Measurements from ENCODE around the gene HJURP. TPM values are rescaled to one million over a fixed set of nuclear protein-coding genes. Genes with fewer than 3 reads are reported as not detected.

The HJURP gene
- total and polyA plus RNA-seq, 9 of the 15 experiments (the other 6 are each of a cell fraction or from before 2014, with no cell fraction given): 13.8 to 102 (median 28.3) TPM

DNA sequence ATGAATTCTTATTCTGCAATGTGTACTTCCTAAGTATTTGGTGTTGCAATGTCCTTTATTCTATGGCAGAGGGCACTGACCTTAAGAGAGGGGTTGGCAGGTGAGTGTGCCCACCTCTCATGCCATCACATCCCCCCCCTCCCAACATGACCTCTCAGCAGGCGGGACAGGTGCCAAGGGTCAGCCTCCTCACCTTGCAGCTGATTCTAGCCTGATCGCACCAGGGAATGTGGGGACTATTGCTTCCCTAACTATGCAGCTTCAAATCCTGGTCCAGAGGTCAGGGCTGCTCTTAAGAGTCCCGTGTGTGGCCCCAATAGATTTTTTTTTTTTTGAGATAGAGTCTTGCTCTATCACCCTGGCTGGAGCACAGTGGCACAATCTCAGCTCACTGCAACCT, 9.5 kb downstream of the HJURP start:
- Histone ChIP-seq H3K4me3 (no peak overlapping the region), H3K27me3 (ENCODE audit: control insufficient read depth in 2 of 2, insufficient read depth in 2 of 2, low read length in 2 of 2) (no peaks in the 10 kb centered on the region), H3K79me2 (ENCODE audit: control insufficient read depth, insufficient read depth, low read length) (peaks cover 80% of the 10 kb centered on the region), H3K36me3 (ENCODE audit: control insufficient read depth, insufficient read depth, low read length) (peaks cover 98% of the 10 kb centered on the region), H3K9me1 (ENCODE audit: control insufficient read depth, insufficient read depth, low read length) (no peaks in the 10 kb centered on the region), H3K4me2 (ENCODE audit: insufficient read depth, low read length) (no peak overlapping the region), H4K20me1 (replicated peaks; ENCODE audit: control insufficient read depth, insufficient read depth, low read length) (peaks cover 15% of the 10 kb centered on the region; the same call in 1 of the 2 replicates), H3K9ac (ENCODE audit: insufficient read depth in 1 of 2, low read depth in 2 of 2, low read length in 2 of 2) (no peak overlapping the region), H3K9me3 (replicated peaks; ENCODE audit: control insufficient read depth, insufficient read depth, low read depth, low read length) (no peaks in the 10 kb centered on the region), H2AFZ (ENCODE audit: low read depth, low read length) (no peak overlapping the region), H3K27ac (ENCODE audit: extremely low read depth, low read depth, low read length) (no peak overlapping the region), H3K4me1 (replicated peaks in 1 of 2; ENCODE audit: control insufficient read depth in 2 of 2, insufficient read depth in 2 of 2, low read length in 2 of 2) (no peaks in the 10 kb centered on the region)
- no peak for DNase-seq (ENCODE audit: extremely low read depth in 1 of 4, low spot score in 3 of 4)
- FAIRE-seq: no peak
- 100% methylated on average over 1 of the region's 3 CpGs for WGBS (ENCODE audit: insufficient coverage, low coverage, missing lambda C conversion rate)
- intact Hi-C loops (cut with micrococcal nuclease) (no loop called here), in situ Hi-C loops (cut with MboI) (no loop called here)
- no peak for ATAC-seq
- CTCF ChIA-PET (ENCODE audit: low intra/inter-chr PET ratio): no interaction called here
- TF ChIP-seq KLF13 (tag; IDR thresholded peaks at IDR 0.05; ENCODE audit: borderline replicate concordance, low read depth) (no peak), MCM7 (IDR thresholded peaks at IDR 0.05) (no peak), SIN3B (IDR thresholded peaks at IDR 0.05; ENCODE audit: low read depth) (no peak), GTF2A2 (tag; IDR thresholded peaks at IDR 0.05) (no peak), PHB2 (IDR thresholded peaks at IDR 0.05; ENCODE audit: low read depth) (no peak), ELF1 (tag; IDR thresholded peaks at IDR 0.05) (no peak), NCOA2 (IDR thresholded peaks at IDR 0.05; ENCODE audit: partially characterized antibody in 2 of 2) (no peak), EP400 (IDR thresholded peaks at IDR 0.05) (no peak), FOXK2 (conservative IDR thresholded peaks at IDR 0.05 in 1 of 2, IDR thresholded peaks at IDR 0.05 in 1 of 2; ENCODE audit: low read depth in 2 of 2) (no peak), ZNF586 (CRISPR knock-in tag; conservative IDR thresholded peaks at IDR 0.05) (no peak)
- TF ChIP-seq, protein P1, sequence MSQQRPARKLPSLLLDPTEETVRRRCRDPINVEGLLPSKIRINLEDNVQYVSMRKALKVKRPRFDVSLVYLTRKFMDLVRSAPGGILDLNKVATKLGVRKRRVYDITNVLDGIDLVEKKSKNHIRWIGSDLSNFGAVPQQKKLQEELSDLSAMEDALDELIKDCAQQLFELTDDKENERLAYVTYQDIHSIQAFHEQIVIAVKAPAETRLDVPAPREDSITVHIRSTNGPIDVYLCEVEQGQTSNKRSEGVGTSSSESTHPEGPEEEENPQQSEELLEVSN (IDR thresholded peaks at IDR 0.05; ENCODE audit: borderline replicate concordance in 1 of 2, extremely low read depth in 1 of 2, insufficient read depth in 1 of 2, insufficient read length in 1 of 2, low read depth in 1 of 2, low read length in 1 of 2, poor library complexity in 1 of 2, severe bottlenecking in 1 of 2): no peak
- TF ChIP-seq, protein P2, sequence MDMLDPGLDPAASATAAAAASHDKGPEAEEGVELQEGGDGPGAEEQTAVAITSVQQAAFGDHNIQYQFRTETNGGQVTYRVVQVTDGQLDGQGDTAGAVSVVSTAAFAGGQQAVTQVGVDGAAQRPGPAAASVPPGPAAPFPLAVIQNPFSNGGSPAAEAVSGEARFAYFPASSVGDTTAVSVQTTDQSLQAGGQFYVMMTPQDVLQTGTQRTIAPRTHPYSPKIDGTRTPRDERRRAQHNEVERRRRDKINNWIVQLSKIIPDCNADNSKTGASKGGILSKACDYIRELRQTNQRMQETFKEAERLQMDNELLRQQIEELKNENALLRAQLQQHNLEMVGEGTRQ (CRISPR knock-in tag; IDR thresholded peaks at IDR 0.05): no peak
- TF ChIP-seq, protein P3, sequence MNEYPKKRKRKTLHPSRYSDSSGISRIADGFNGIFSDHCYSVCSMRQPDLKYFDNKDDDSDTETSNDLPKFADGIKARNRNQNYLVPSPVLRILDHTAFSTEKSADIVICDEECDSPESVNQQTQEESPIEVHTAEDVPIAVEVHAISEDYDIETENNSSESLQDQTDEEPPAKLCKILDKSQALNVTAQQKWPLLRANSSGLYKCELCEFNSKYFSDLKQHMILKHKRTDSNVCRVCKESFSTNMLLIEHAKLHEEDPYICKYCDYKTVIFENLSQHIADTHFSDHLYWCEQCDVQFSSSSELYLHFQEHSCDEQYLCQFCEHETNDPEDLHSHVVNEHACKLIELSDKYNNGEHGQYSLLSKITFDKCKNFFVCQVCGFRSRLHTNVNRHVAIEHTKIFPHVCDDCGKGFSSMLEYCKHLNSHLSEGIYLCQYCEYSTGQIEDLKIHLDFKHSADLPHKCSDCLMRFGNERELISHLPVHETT (CRISPR knock-in tag; conservative IDR thresholded peaks at IDR 0.05 in 1 of 2, IDR thresholded peaks at IDR 0.05 in 1 of 2): no peak
- TF ChIP-seq, protein P4, sequence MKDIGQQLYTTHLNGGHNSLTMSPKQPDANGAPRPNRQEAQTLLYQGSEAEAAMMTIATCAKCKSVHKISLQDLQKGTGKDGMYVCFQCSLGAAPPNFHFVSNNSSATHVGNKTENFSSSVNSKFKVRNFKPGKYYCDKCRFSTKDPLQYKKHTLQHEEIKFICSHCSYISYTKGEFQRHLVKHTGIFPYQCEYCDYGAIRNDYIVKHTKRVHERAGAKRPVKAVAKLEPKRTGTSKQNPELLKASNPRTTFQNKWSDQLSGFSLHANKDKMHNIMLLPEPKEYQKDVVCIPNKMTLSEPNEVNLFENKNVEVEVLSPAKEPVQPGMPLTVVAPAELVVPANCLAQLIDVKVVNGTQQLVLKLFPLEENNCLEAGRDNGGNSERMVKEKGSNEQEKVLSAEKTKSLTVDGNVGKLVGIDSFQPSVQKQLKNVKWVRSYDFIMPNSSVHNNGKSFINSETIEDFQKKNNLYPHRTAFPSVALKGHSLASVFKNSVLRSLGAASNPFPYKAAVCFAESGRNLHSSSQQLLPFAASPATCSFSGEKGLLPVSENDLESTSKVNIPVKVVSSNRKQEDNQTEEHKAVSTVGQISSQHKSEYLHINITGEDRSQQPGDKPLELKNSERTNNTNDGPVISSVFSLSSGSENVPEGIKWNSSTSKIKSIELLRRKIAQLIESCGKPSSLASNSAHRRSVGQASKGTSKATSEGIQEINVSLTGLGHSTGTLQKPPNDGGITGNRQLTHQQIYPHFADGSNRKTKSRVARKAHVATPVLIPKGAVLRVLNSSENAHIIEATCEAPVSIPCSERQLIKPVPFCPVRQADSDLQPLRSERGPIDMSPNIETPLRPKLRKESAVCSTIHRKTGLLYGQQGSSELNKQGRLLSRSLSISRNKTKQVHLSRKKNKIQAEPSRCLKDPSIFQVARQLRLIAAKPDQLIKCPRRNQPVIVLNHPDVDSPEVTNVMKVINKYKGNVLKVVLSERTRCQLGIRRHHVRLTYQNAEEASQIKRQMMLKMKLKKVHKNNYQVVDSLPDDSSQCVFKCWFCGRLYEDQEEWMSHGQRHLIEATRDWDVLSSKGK (CRISPR knock-in tag; IDR thresholded peaks at IDR 0.05): no peak
- BruUV-seq (replicated peaks): no TSS peak
- POLR2A ChIA-PET: interaction anchor here (0.7 kb wide), 1 partner anchor 233 kb away, joined by 4 read pairs; no protein-coding TSS in a partner anchor

Measured in K562 (cell line).